A673 (cell line): ENCODE measurements around the gene SERPINF2.

Experiments
- CTCF ChIP-seq: fragments of 300-800, 200-600 bp; sonication (generic); conservative IDR thresholded peaks from 2 replicates; pipeline ENCODE4 v1.5.1; 2017; ENCODE audit warnings: low read depth, mild to moderate bottlenecking, antibody characterized with exemption, low read length, moderate library complexity, mixed read lengths
- EZH2 ChIP-seq: fragments of 200-600 bp; sonication (generic); IDR thresholded peaks from 2 replicates; pipeline ENCODE4 v1.6.1; 2017; ENCODE audit warnings: borderline replicate concordance, low read depth, mild to moderate bottlenecking, mixed read lengths, antibody characterized with exemption, low read length; ENCODE audit not compliant: poor library complexity, severe bottlenecking

GRCh38 chr17:1752425-1753262 is 10.0 kb downstream of the SERPINF2 start:
- TF ChIP-seq CTCF (no peak), EZH2 (no peak)
